IPS-15b (cell line): ENCODE data around the gene RPS6KA5.
"Not testable (repeated sequence)": the region's sequence is repeated elsewhere in the genome, so short reads cannot be mapped to it uniquely, and the experiment has no call there.

ENCODE experiments used
- H3K27me3 ChIP-seq: one replicate; pipeline ENCODE4 v1.6.1; 2013; ENCODE audit warnings: low read length; ENCODE audit not compliant: control insufficient read depth, insufficient read depth
- H3K36me3 ChIP-seq: one replicate; pipeline ENCODE4 v1.6.1; 2013; ENCODE audit warnings: low read length; ENCODE audit not compliant: control insufficient read depth, insufficient read depth
- H3K4me1 ChIP-seq: one replicate; pipeline ENCODE4 v1.6.1; 2013; ENCODE audit warnings: mild to moderate bottlenecking, low read length; ENCODE audit not compliant: control insufficient read depth, insufficient read depth
- H3K4me3 ChIP-seq: one replicate; pipeline ENCODE4 v1.5.1; 2013; ENCODE audit warnings: low read depth, low read length
- H3K9ac ChIP-seq: one replicate; pipeline ENCODE4 v1.6.1; 2013; ENCODE audit warnings: low read depth, mild to moderate bottlenecking, low read length
- H3K9me3 ChIP-seq: one replicate; pipeline ENCODE4 v1.6.1; 2013; ENCODE audit warnings: mild to moderate bottlenecking, low read length; ENCODE audit not compliant: control insufficient read depth, insufficient read depth

The RPS6KA5 gene

DNA sequence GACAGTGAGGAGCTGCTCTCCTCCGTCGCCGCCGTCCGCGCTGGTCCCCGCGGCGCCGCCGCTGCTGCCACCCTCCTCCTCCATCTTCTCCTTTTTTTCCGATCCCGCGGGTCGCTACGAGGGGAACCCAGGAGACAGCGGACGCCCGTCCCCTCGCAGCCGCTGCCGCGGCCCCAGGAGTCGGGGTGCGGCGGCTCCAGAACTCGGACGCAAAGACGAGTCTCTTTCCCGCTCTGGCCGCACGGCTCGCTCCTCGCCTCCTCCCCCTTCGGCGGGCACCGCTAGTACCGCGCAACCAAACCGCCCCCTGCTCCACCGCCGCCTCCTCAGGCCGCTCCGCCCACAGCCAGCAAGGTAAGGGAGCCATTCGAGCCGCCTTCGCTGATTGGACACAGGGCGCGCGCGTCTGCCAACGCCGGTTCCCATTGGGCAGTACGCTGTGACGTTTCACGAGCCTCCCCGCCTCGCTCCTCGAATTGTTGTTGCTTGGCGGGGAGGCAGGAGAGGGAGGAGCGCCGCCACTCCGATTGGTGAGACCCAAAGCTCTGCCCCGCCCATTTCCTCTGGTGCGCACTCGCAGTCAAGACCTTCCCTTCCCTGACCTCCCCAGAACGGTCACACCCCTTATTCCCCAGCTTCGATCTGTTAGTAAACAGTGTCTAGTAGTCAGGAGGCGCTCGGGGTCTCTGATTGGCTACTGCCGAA, at the start of gene RPS6KA5:
Gene RPS6KA5 (minus strand): TSS at position 291 of the 705 bp plus-strand sequence. CDS start 207 bp downstream, at position 84.
- Histone ChIP-seq H3K4me3 (peak within 1 kb of the TSS; percentile 87), H3K4me1 (no peaks in the 10 kb centered on the region), H3K9ac (peak within 1 kb of the TSS; percentile 54), H3K27me3 (peaks cover 3% of the 10 kb centered on the region), H3K36me3 (no peaks in the 10 kb centered on the region), H3K9me3 (no peaks in the 10 kb centered on the region)

DNA sequence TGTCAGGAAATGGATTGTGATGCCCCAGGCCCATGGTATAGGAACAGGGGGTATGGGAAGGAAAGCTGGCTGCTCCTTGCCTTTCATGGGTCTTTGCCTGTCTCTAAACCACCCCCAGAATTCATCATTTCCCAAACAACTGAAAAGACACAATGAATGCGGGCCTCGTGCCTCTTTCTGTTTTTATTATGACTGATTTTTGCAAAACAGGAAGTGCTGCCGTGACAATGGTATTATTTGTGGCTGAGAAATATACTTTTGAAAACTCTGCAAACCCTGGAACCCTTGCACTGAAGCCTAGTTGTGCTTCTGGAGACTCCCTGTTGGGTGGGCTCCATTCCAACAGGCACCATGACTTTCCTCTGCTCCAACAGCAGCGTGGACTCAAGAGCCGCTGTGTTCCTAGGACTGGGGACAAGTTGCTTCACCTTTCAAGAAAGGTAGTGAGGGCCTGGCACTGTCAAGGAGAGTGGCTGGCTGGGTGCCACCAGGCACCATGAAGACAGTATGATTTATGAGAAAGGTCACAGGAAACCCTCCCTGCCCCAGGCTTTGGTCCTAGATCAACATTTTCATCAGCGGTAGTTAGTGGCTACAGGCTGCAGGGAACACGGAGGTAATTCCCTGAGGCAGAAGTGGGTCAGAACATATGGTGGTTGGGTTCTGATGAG, 48.6 kb upstream of the RPS6KA5 start:
- H3K9ac ChIP-seq = no peak overlapping the region
- H3K4me1 ChIP-seq = peaks cover 9% of the 10 kb centered on the region
- no peaks in the 10 kb centered on the region for H3K27me3 ChIP-seq
- no peaks in the 10 kb centered on the region for H3K36me3 ChIP-seq
- no peak overlapping the region for H3K4me3 ChIP-seq
- H3K9me3 ChIP-seq = no peaks in the 10 kb centered on the region

DNA sequence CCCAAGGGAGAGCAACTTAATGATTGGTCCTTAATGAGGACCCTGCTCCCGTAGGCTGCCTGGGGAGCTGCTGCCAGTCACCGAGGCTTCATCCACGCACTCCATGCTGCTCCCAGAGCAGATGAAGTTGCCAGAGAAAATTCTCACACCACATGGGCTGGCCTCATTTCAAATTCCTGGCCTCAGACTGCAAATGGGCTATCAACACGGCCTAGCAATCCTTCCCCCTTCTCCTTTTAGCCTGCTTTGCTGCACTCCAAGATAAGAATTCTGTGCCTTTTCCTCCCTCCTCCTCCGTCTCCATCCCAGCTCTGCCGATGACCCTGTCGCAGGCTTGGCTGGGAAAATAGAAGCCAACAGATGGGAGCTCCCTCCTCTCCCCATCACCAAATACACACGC, 42.7 kb upstream of the RPS6KA5 start:
- H3K27me3 ChIP-seq = no peaks in the 10 kb centered on the region
- H3K4me3 ChIP-seq = no peak overlapping the region
- H3K9me3 ChIP-seq = no peaks in the 10 kb centered on the region
- H3K4me1 ChIP-seq = peaks cover 4% of the 10 kb centered on the region
- H3K36me3 ChIP-seq = no peaks in the 10 kb centered on the region
- no peak overlapping the region for H3K9ac ChIP-seq

DNA sequence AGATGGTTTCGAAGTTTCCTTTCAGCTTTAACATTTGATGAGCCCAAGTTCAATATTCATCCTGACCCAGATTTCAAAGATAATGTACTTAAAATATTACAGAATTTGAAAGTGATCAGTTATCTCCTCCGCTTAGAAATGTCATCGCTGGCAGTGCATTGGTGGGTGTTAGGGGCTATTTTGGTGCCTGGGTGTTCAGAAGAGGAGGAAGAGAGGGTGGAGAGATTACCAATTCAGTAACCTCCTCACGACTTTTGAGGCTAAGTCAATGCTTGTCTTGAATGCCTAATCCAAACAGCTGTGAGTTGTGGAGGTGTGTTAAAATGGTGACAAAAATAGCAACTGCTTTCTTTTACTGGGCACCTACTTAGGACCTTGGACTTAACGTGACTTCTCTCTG, 39.7 kb upstream of the RPS6KA5 start:
- Histone ChIP-seq H3K36me3 (no peaks in the 10 kb centered on the region), H3K4me1 (peaks cover 4% of the 10 kb centered on the region), H3K9me3 (no peaks in the 10 kb centered on the region), H3K9ac (no peak overlapping the region), H3K4me3 (no peak overlapping the region), H3K27me3 (no peaks in the 10 kb centered on the region)

DNA sequence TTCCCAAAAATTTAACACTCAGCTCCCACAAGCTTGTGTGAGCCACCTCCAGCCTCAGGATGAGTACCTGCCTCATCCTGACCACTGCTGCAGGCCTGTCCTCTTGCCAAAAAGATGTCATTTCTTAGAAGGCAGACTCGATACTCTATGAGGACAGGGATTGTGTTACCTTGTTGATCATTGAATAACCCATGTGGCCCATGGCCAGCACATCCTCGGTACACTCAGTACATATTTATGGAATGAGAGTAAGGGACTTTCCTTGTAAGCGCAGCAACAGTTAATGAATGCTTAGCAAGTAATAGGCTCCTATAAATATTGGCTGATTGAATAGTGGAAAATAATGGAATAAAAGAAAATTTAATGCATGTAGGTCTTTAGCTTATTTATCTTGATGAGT, 38.1 kb upstream of the RPS6KA5 start:
- Histone ChIP-seq H3K27me3 (no peaks in the 10 kb centered on the region), H3K9ac (no peak overlapping the region), H3K4me1 (no peaks in the 10 kb centered on the region), H3K9me3 (no peaks in the 10 kb centered on the region), H3K4me3 (no peak overlapping the region), H3K36me3 (no peaks in the 10 kb centered on the region)

DNA sequence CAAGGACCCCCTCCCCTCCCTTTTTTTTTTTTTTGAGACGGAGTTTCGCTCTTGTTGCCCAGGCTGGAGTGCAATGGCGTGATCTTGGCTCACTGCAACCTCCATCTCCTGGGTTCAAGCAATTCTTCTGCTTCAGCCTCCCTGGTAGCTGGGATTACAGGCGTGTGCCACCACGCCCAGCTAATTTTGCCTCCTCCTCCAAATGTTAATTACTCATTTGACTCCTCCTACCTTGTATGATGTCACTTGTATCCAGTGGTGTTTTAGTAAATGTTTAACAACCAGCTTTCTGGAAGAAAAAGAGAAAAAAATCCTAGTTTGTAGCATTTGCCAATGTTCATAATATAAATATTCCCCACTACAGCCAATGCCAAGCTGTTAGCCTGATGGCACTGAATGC, 37.2 kb upstream of the RPS6KA5 start:
- not testable (repeated sequence) for H3K4me1 ChIP-seq, H3K9me3 ChIP-seq, H3K27me3 ChIP-seq, H3K36me3 ChIP-seq, H3K4me3 ChIP-seq, H3K9ac ChIP-seq

DNA sequence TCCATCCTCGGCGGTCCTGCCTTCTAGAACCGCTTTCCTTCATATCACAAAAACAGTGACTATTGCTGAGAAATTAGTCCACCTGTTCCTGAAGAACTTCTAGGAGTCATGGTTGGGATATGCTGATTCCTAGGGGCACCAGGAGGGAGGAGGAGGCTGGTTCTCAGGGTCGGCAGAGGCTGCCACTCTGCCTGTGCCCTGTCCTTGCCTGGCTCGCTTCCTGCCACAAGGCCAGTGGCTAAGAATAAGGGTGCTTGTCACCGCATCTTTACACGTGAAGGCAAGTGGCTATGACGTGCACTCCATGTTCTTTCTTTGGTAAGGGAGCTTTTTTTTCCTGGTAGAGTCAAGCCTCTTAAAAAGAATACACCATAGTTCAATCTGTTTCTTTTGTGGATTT, 34.7 kb upstream of the RPS6KA5 start:
- H3K4me1 ChIP-seq = no peaks in the 10 kb centered on the region
- H3K9ac ChIP-seq = no peak overlapping the region
- H3K27me3 ChIP-seq = no peaks in the 10 kb centered on the region

DNA sequence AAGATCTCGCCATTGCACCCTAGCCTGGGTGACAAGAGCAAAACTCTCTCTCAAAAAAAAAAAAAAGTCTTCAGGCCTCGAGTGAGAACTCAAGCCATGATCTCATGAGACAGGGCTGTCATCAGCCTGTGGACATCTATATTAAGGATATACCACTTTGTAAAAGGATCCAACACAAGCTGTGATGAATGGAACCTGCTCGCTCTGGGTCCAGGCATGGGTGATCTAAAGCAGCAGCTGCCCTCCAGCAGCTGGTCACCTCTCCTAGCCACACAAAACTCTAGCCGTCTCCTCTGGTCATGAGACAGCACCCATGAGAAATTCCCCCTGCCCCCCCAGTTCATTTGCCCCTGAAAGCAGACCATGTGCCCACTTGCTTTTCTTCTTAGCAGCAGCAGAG, 34.3 kb upstream of the RPS6KA5 start:
- no peaks in the 10 kb centered on the region for H3K9me3 ChIP-seq
- no peak overlapping the region for H3K9ac ChIP-seq
- no peaks in the 10 kb centered on the region for H3K4me1 ChIP-seq
- H3K4me3 ChIP-seq = no peak overlapping the region
- H3K36me3 ChIP-seq = no peaks in the 10 kb centered on the region
- H3K27me3 ChIP-seq = no peaks in the 10 kb centered on the region

More for the DNA sequence above, 34.7 kb upstream of the RPS6KA5 start:
- H3K9me3 ChIP-seq = no peaks in the 10 kb centered on the region
- H3K36me3 ChIP-seq = no peaks in the 10 kb centered on the region
- no peak overlapping the region for H3K4me3 ChIP-seq

DNA sequence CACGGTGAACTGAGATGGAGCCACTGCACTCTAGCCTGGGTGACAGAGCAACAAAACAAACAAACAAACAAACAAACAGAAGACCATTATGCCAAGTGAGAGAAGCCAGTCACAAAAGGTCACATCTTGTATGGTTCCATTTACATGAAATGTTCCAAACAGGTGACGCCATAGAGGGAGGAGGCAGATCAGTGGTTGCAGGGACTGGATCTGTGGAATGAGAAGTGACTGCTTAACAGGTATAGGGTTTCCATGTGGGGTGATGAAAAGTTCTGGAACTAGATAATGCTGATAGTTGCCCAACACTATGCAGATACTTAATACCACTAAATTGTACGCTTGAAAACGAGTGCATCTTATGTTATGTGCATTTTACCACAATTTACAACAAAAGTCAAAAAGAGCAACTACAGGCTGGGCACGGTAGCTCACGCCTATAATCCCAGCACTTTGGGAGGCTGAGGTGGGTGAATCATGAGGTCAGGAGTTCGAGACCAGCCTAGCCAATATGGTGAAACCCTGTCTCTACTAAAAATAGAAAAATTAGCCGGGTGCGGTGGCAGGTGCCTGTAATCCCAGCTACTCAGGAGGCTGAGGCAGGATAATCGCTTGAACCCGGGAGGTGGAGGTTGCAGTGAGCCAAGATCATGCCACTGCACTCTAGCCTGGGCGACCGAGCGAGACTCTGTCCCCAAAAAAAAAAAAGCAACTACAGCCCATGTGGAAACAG, 33.5 kb upstream of the RPS6KA5 start:
- not testable (repeated sequence) for H3K9ac ChIP-seq, H3K9me3 ChIP-seq, H3K36me3 ChIP-seq, H3K4me3 ChIP-seq, H3K27me3 ChIP-seq, H3K4me1 ChIP-seq

DNA sequence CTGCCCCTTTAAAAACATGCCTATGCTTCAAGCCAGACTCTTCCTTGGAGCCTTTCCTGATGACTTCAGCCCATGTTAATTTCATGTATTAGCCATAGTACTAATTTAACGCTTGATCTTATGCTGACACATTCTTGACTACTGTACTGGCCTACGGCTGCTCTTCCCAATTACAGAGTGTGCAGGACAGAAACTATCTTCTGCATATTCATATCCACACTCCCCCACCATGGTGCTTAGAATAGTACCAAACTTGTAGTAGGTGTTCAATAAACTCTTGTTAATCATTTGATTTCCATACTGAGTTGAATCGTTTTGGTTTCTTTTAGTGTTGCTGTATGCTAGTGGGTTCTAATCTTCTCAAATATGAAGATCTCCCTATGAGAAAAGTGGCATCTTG, 31.6 kb upstream of the RPS6KA5 start:
- Histone ChIP-seq H3K9ac (no peak overlapping the region), H3K4me3 (no peak overlapping the region), H3K9me3 (no peaks in the 10 kb centered on the region), H3K27me3 (no peaks in the 10 kb centered on the region), H3K36me3 (no peaks in the 10 kb centered on the region), H3K4me1 (no peaks in the 10 kb centered on the region)

DNA sequence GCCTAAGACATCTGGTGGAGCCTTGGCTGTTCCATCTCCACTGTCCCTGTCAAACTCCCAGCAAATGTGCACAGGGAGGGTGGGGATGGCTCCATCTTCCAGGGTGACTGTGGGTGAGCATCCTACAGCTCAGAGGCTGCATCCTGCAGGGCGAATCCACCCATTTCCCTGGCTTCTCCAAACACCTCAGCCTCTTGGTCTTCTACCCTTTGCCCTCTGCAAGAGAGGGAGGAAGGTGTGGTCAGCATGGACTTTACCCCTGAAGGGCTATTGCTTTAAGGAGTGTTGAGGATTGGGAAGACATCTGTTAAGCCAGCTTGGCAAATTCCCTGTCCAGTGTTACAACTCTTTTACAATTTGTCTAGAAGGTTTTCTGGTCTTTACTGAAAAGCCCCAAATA, 30.3 kb upstream of the RPS6KA5 start:
- Histone ChIP-seq H3K27me3 (no peaks in the 10 kb centered on the region), H3K9ac (no peak overlapping the region), H3K4me1 (no peaks in the 10 kb centered on the region), H3K4me3 (no peak overlapping the region), H3K9me3 (no peaks in the 10 kb centered on the region), H3K36me3 (no peaks in the 10 kb centered on the region)
